DND-41 (cell line): ENCODE data around the gene SYNM.

Experiments
- ATAC-seq: fragments of 200-7000 bp; cut with Tn5 transposase; 3 replicates; pipeline ENCODE4 v1.9.1; 2021; ENCODE audit warnings: low read depth; ENCODE audit not compliant: insufficient read depth
- DNase-seq: peaks from one replicate; pipeline ENCODE4 v3.0.0-alpha.2; 2020
- H2AFZ ChIP-seq: 2 replicates; pipeline ENCODE4 v1.6.0; 2012; ENCODE audit warnings: low read depth, low read length
- H3K27ac ChIP-seq: 2 replicates; pipeline ENCODE4 v1.5.1; 2012; ENCODE audit warnings: low read length, inconsistent platforms
- H3K27me3 ChIP-seq: fragments of 200-600 bp; sonication (generic); 2 replicates; pipeline ENCODE4 v1.6.0; 2012; ENCODE audit warnings: low read length, mild to moderate bottlenecking, inconsistent platforms; ENCODE audit not compliant: insufficient read depth, poor library complexity
- H3K36me3 ChIP-seq: 2 replicates; pipeline ENCODE4 v1.5.1; 2012; ENCODE audit warnings: low read length, inconsistent platforms; ENCODE audit not compliant: insufficient read depth
- H3K4me1 ChIP-seq: 2 replicates; pipeline ENCODE4 v1.5.1; 2012; ENCODE audit warnings: mild to moderate bottlenecking, low read length; ENCODE audit not compliant: insufficient read depth
- H3K4me2 ChIP-seq: 2 replicates; pipeline ENCODE4 v1.6.0; 2012; ENCODE audit warnings: mild to moderate bottlenecking, moderate library complexity, low read length, inconsistent platforms; ENCODE audit not compliant: insufficient read depth
- H3K4me3 ChIP-seq, 2 experiments: fragments of 200-600 bp in 1 of 2; shearing (Covaris generic) in 1 of 2; 2 replicates each; pipeline ENCODE4 v1.5.1; 2012 to 2016; ENCODE audit warnings: inconsistent platforms in 2 of 2, low read length in 2 of 2, mild to moderate bottlenecking in 2 of 2, low read depth in 1 of 2, moderate library complexity in 1 of 2
- H3K79me2 ChIP-seq: 2 replicates; pipeline ENCODE4 v1.6.0; 2012; ENCODE audit warnings: low read length, inconsistent platforms; ENCODE audit not compliant: insufficient read depth
- H3K9ac ChIP-seq: 2 replicates; pipeline ENCODE4 v1.6.0; 2012; ENCODE audit warnings: low read depth, mild to moderate bottlenecking, inconsistent platforms, low read length, moderate library complexity
- H3K9me3 ChIP-seq: 2 replicates; pipeline ENCODE4 v1.5.1; 2012; ENCODE audit warnings: low read length, moderate library complexity, mild to moderate bottlenecking, inconsistent platforms; ENCODE audit not compliant: insufficient read depth, severe bottlenecking
- H4K20me1 ChIP-seq: 2 replicates; pipeline ENCODE4 v1.6.0; 2012; ENCODE audit warnings: low read length; ENCODE audit not compliant: insufficient read depth
- EZH2 ChIP-seq: IDR thresholded peaks from 3 replicates; pipeline ENCODE4 v1.6.1; 2012; ENCODE audit warnings: borderline replicate concordance, low read depth, mild to moderate bottlenecking, moderate library complexity, low read length, inconsistent platforms; ENCODE audit not compliant: severe bottlenecking
- TF ChIP-seq, protein P1 (sequence below): IDR thresholded peaks from 2 replicates; pipeline ENCODE4 v1.5.1; 2012; ENCODE audit warnings: borderline replicate concordance, low read length, moderate library complexity, mild to moderate bottlenecking; ENCODE audit not compliant: poor library complexity, severe bottlenecking; ENCODE audit errors: extremely low read depth

The SYNM gene

DNA sequence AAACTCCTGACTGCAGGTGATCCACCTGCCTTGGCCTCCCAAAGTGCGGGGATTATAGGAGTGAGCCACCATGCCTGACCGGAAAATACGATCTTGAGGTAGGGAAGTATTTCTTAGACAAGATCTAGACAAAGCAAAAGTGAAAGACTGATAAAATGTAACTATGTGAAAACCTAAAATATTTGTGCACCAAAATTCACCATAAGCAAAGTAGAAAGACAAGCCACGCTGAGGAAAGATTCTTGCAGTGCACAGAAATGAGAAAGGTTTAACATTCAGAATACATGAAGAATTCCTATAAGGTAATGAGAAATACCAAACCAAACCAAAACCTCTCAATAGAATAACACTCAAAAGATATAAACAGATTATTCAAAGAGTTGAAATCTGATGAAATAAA, 35.7 kb downstream of the SYNM start:
- Histone ChIP-seq H3K79me2 (no peaks in the 10 kb centered on the region), H3K4me1 (no peaks in the 10 kb centered on the region)

GRCh38 chr15:99141943-99142342, 37.1 kb downstream of the SYNM start:
- no peak for TF ChIP-seq EZH2
- TF ChIP-seq, protein P1, sequence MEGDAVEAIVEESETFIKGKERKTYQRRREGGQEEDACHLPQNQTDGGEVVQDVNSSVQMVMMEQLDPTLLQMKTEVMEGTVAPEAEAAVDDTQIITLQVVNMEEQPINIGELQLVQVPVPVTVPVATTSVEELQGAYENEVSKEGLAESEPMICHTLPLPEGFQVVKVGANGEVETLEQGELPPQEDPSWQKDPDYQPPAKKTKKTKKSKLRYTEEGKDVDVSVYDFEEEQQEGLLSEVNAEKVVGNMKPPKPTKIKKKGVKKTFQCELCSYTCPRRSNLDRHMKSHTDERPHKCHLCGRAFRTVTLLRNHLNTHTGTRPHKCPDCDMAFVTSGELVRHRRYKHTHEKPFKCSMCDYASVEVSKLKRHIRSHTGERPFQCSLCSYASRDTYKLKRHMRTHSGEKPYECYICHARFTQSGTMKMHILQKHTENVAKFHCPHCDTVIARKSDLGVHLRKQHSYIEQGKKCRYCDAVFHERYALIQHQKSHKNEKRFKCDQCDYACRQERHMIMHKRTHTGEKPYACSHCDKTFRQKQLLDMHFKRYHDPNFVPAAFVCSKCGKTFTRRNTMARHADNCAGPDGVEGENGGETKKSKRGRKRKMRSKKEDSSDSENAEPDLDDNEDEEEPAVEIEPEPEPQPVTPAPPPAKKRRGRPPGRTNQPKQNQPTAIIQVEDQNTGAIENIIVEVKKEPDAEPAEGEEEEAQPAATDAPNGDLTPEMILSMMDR, result no peak
- Histone ChIP-seq H3K36me3 (peaks cover 15% of the 10 kb centered on the region), H3K27ac (no peak overlapping the region), H3K9me3 (no peaks in the 10 kb centered on the region), H3K4me1 (no peaks in the 10 kb centered on the region), H3K4me2 (no peak overlapping the region), H4K20me1 (no peaks in the 10 kb centered on the region), H2AFZ (no peak overlapping the region), H3K9ac (no peak overlapping the region), H3K4me3 (no peak overlapping the region), H3K79me2 (no peaks in the 10 kb centered on the region), H3K27me3 (no peaks in the 10 kb centered on the region)
- ATAC-seq (no peak), DNase-seq (no peak)

More for the DNA sequence above, 35.7 kb downstream of the SYNM start:
- no peak overlapping the region for H3K4me2 ChIP-seq
- TF ChIP-seq, protein P1, result no peak
- TF ChIP-seq EZH2, result no peak
- H3K27ac ChIP-seq, result no peak overlapping the region
- no peaks in the 10 kb centered on the region for H3K9me3 ChIP-seq
- ATAC-seq, result no peak
- DNase-seq, result no peak
- H3K4me3 ChIP-seq, result no peak overlapping the region
- no peaks in the 10 kb centered on the region for H3K27me3 ChIP-seq
- H4K20me1 ChIP-seq, result no peaks in the 10 kb centered on the region
- H3K9ac ChIP-seq, result no peak overlapping the region
- peaks cover 20% of the 10 kb centered on the region for H3K36me3 ChIP-seq
- H2AFZ ChIP-seq, result no peak overlapping the region

DNA sequence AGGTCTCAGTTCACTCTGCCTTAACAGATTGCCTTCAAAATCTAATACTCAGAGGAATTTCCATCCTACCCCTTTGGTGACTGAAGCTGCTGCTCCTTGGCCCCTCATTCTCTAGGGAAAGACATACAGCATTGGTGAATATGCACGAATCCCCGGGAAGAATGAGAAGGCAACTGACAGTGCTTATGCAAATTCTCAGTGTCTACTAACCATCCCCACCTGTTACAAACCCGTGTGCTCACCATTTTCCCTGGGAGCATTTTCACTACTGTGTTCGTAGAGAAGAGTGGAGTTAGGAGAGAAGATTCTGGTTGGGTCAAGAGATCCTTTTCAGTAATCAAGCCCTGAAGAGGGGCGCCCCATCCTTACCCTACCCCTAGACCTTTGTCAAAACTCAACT, 37.7 kb downstream of the SYNM start:
- ATAC-seq (no peak), DNase-seq (no peak)
- H3K9ac ChIP-seq, result no peak overlapping the region
- no peak overlapping the region for H3K27ac ChIP-seq
- no peaks in the 10 kb centered on the region for H4K20me1 ChIP-seq
- no peak overlapping the region for H3K4me3 ChIP-seq
- peaks cover 11% of the 10 kb centered on the region for H3K36me3 ChIP-seq
- H3K9me3 ChIP-seq, result no peaks in the 10 kb centered on the region
- TF ChIP-seq, protein P1, result no peak
- TF ChIP-seq EZH2, result no peak
- H3K4me1 ChIP-seq, result no peaks in the 10 kb centered on the region
- no peak overlapping the region for H2AFZ ChIP-seq
- H3K4me2 ChIP-seq, result no peak overlapping the region
- no peaks in the 10 kb centered on the region for H3K79me2 ChIP-seq
- H3K27me3 ChIP-seq, result no peaks in the 10 kb centered on the region

DNA sequence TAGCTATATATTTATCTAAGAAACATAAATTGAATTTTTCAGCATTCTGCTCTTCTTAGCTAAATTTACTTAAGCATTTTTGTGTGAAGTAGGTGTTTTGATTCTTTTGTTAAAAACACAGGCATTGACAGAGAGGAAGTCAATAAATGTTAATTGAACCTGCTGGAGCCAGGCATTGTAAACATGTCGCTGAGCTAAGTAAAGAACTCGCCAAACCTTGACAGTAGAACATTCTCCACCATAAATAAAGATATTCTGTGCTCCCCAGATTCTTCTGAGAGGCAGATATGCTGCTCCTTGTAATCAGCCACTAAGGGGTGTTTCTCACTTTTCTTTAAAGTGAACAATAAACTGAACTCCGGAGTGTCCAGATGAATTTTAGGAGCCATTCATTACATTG, 38.4 kb downstream of the SYNM start:
- Histone ChIP-seq H2AFZ (no peak overlapping the region), H3K9me3 (no peaks in the 10 kb centered on the region), H3K4me1 (no peaks in the 10 kb centered on the region), H3K27me3 (no peaks in the 10 kb centered on the region), H3K4me3 (no peak overlapping the region), H3K4me2 (no peak overlapping the region), H3K36me3 (peaks cover 8% of the 10 kb centered on the region), H3K27ac (no peak overlapping the region), H3K79me2 (no peaks in the 10 kb centered on the region), H3K9ac (no peak overlapping the region), H4K20me1 (no peaks in the 10 kb centered on the region)
- DNase-seq (no peak), ATAC-seq (no peak)
- TF ChIP-seq, protein P1, result no peak
- TF ChIP-seq EZH2, result no peak
